ENCODE results near the gene ZBTB38.

Gene ZBTB38

DNA sequence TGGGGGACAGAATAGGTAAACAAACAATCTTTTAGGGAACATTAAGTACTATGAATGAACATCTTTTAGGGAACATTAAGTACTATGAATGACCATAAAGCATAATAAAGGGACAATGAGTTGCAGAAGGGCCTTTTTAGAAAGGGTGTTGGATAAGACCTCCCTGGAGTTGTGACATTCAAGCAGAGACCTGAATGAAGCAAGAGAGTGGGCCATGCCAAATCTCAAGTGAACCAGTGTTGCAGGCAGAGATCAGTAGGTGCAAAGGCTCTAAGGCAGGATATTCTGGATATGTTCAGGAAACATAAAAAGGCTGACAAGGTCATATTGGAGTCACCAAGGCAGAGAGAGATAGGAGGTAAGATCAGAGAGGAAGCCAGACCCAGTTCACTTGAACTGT lies 29.4 kb upstream of the ZBTB38 start:
- TF ChIP-seq CTCF (IDR thresholded peaks at IDR 0.05; ENCODE audit: insufficient read depth, low read depth, low read length, missing control alignments) = no peak
- no peak overlapping the region for H3K4me3 ChIP-seq (ENCODE audit: low read length)
- DNase-seq (ENCODE audit: low read depth) = no peak

GRCh38 chr3:141341536-141341935 lies 26.8 kb upstream of the ZBTB38 start:
- no peak for DNase-seq (ENCODE audit: low read depth)
- no peak for TF ChIP-seq CTCF (IDR thresholded peaks at IDR 0.05; ENCODE audit: insufficient read depth, low read depth, low read length, missing control alignments)
- H3K4me3 ChIP-seq (ENCODE audit: low read length) = no peak overlapping the region

- DNase-seq (ENCODE audit: low read depth) = no peak
- no peak for TF ChIP-seq CTCF (IDR thresholded peaks at IDR 0.05; ENCODE audit: insufficient read depth, low read depth, low read length, missing control alignments)
- no peak overlapping the region for H3K4me3 ChIP-seq (ENCODE audit: low read length)
Observed at GRCh38 chr3:141342386-141342785, 25.9 kb upstream of the ZBTB38 start.

- no peak for TF ChIP-seq CTCF (IDR thresholded peaks at IDR 0.05; ENCODE audit: insufficient read depth, low read depth, low read length, missing control alignments)
- DNase-seq (ENCODE audit: low read depth) = no peak
- H3K4me3 ChIP-seq (ENCODE audit: low read length) = no peak overlapping the region
Observed at GRCh38 chr3:141343077-141343476, 25.2 kb upstream of the ZBTB38 start.

DNA sequence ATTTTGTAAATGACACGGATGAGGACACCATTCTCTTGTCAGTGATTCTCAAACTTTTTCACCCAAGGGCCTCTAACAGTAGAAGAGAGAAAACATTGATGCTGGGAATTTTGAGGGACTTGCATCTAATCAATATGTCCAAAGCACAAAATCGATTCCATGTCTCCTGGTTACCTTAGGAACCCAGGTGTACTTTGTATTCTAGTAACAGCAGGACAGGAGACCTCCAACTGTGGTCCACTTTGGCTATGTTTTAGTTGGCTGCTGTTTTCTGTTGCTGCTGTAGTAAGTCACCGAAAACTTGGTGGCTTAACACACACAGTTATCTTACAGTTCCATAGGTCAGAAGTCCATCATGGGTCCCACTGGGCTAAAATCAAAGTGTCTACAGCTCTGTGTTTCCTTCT lies 24.4 kb upstream of the ZBTB38 start:
- DNase-seq (ENCODE audit: low read depth) = no peak
- no peak overlapping the region for H3K4me3 ChIP-seq (ENCODE audit: low read length)
- no peak for TF ChIP-seq CTCF (IDR thresholded peaks at IDR 0.05; ENCODE audit: insufficient read depth, low read depth, low read length, missing control alignments)

GRCh38 chr3:141345528-141345927 lies 22.8 kb upstream of the ZBTB38 start:
- DNase-seq (ENCODE audit: low read depth) = no peak
- TF ChIP-seq CTCF (IDR thresholded peaks at IDR 0.05; ENCODE audit: insufficient read depth, low read depth, low read length, missing control alignments) = no peak

GRCh38 chr3:141346007-141346406 lies 22.3 kb upstream of the ZBTB38 start:
- no peak for DNase-seq (ENCODE audit: low read depth)
- TF ChIP-seq CTCF (IDR thresholded peaks at IDR 0.05; ENCODE audit: insufficient read depth, low read depth, low read length, missing control alignments) = no peak
- H3K4me3 ChIP-seq (ENCODE audit: low read length) = no peak overlapping the region

More at GRCh38 chr3:141345528-141345927, 22.8 kb upstream of the ZBTB38 start:
- H3K4me3 ChIP-seq (ENCODE audit: low read length) = no peak overlapping the region
